ENCODE data around the gene DLL4. TPM values are rescaled to one million over a fixed set of nuclear protein-coding genes. Genes with fewer than 3 reads are reported as not detected.

The DLL4 gene
- total RNA-seq, 1 donor from 2014 or later: 6.5 TPM

DNA sequence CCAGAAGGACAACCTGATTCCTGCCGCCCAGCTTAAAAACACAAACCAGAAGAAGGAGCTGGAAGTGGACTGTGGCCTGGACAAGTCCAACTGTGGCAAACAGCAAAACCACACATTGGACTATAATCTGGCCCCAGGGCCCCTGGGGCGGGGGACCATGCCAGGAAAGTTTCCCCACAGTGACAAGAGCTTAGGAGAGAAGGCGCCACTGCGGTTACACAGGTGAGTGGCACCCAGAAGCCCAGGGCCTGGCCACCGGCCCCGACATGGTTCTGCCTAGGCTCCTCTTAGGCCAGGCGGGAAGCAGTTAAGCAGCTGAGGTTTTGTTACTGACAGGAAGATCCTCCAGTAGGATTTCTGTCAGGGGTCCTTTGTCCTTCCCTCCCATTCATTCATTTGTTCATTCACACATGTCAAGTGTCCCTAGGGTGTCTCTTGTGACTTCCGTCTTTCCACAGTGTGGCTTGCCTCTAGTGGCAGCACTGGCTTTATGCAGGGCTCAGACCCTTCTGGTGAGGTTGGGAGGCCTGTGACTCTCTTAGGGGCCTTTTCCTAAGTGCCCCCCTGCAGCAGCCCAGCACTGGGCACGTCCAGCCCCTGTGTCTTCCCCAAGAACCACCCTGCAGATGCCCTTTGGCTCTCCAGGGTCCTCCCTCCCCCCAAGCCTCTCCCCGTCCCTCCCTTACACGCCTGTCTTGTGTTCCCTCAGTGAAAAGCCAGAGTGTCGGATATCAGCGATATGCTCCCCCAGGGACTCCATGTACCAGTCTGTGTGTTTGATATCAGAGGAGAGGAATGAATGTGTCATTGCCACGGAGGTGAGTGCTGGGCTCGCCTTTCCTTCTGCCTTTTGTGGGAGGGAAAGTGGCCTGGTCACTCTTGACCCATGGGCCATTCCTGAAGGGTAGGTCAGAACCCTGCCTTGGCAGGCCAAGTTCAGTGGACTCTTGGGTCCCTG lies 7.8 kb downstream of the DLL4 start:
- TF ChIP-seq, protein P1, sequence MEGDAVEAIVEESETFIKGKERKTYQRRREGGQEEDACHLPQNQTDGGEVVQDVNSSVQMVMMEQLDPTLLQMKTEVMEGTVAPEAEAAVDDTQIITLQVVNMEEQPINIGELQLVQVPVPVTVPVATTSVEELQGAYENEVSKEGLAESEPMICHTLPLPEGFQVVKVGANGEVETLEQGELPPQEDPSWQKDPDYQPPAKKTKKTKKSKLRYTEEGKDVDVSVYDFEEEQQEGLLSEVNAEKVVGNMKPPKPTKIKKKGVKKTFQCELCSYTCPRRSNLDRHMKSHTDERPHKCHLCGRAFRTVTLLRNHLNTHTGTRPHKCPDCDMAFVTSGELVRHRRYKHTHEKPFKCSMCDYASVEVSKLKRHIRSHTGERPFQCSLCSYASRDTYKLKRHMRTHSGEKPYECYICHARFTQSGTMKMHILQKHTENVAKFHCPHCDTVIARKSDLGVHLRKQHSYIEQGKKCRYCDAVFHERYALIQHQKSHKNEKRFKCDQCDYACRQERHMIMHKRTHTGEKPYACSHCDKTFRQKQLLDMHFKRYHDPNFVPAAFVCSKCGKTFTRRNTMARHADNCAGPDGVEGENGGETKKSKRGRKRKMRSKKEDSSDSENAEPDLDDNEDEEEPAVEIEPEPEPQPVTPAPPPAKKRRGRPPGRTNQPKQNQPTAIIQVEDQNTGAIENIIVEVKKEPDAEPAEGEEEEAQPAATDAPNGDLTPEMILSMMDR (IDR thresholded peaks at IDR 0.05; ENCODE audit: unreplicated experiment): peak; percentile 26
- no peaks in the 10 kb centered on the region for H3K9me3 Mint-ChIP-seq (ENCODE audit: low read depth)
- no peaks in the 10 kb centered on the region for H3K36me3 Mint-ChIP-seq (ENCODE audit: insufficient read depth)
- H3K4me3 Mint-ChIP-seq (ENCODE audit: low read depth): no peak overlapping the region
- H3K27ac Mint-ChIP-seq: peak overlapping the region; percentile 41
- peaks cover 31% of the 10 kb centered on the region for H3K4me1 Mint-ChIP-seq (ENCODE audit: low read depth)
- no peak for DNase-seq (ENCODE audit: low spot score, unreplicated experiment)
- H3K27me3 Mint-ChIP-seq: peaks cover 8% of the 10 kb centered on the region

DNA sequence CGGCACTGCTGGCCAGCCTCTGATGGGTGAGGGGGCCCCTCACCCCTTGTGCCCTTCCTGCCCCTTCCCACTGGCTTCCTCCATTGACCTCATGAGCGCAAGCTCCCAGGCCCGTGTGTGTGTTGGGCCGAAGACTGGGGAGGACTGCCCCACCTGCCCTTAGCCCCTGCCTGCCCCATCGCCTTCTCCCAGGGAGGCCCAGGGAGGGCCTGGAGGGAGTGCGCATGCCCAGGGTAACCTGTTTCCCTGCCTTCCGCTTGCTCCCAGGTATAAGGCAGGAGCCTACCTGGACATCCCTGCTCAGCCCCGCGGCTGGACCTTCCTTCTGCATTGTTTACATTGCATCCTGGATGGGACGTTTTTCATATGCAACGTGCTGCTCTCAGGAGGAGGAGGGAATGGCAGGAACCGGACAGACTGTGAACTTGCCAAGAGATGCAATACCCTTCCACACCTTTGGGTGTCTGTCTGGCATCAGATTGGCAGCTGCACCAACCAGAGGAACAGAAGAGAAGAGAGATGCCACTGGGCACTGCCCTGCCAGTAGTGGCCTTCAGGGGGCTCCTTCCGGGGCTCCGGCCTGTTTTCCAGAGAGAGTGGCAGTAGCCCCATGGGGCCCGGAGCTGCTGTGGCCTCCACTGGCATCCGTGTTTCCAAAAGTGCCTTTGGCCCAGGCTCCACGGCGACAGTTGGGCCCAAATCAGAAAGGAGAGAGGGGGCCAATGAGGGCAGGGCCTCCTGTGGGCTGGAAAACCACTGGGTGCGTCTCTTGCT lies 8.8 kb downstream of the DLL4 start:
- TF ChIP-seq, protein P1 (IDR thresholded peaks at IDR 0.05; ENCODE audit: unreplicated experiment): peak; percentile 21
- H3K27ac Mint-ChIP-seq: no peak overlapping the region
- peaks cover 25% of the 10 kb centered on the region for H3K4me1 Mint-ChIP-seq (ENCODE audit: low read depth)
- no peaks in the 10 kb centered on the region for H3K9me3 Mint-ChIP-seq (ENCODE audit: low read depth)
- DNase-seq (ENCODE audit: low spot score, unreplicated experiment): no peak
- H3K36me3 Mint-ChIP-seq (ENCODE audit: insufficient read depth): no peaks in the 10 kb centered on the region
- H3K27me3 Mint-ChIP-seq: peaks cover 13% of the 10 kb centered on the region
- H3K4me3 Mint-ChIP-seq (ENCODE audit: low read depth): no peak overlapping the region

DNA sequence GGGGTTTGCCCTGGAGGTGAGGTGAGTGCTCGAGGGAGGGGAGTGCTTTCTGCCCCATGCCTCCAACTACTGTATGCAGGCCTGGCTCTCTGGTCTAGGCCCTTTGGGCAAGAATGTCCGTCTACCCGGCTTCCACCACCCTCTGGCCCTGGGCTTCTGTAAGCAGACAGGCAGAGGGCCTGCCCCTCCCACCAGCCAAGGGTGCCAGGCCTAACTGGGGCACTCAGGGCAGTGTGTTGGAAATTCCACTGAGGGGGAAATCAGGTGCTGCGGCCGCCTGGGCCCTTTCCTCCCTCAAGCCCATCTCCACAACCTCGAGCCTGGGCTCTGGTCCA lies 9.4 kb downstream of the DLL4 start:
- Mint-ChIP-seq H3K9me3 (ENCODE audit: low read depth) (no peaks in the 10 kb centered on the region), H3K4me3 (ENCODE audit: low read depth) (no peak overlapping the region), H3K27me3 (peaks cover 19% of the 10 kb centered on the region), H3K36me3 (ENCODE audit: insufficient read depth) (no peaks in the 10 kb centered on the region), H3K27ac (no peak overlapping the region), H3K4me1 (ENCODE audit: low read depth) (peaks cover 19% of the 10 kb centered on the region)
- TF ChIP-seq, protein P1 (IDR thresholded peaks at IDR 0.05; ENCODE audit: unreplicated experiment): no peak
- no peak for DNase-seq (ENCODE audit: low spot score, unreplicated experiment)

DNA sequence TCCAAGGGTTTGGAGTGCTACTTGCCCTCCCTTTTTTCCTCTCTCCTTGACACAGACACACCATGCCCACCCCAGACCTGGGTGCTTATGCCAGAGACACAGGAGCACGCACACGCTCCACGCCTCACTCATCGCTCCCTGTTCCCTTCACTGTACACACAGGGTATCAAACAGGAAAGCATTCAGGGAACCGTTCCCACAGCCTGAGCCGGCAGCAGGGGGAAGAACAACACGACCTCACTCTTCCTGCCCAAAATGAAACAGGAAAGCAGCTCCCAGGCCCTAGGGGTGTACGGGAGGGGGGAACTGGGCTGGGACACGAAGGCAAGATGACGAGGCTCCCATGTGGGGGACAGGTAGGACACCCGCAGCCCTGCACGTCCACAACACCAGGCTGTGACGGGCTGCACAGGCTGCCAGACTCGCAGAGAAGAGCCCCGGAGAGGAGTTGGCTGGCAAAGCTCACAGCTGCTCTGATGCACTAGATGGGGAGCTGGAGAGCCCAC lies 11.2 kb downstream of the DLL4 start:
- no peaks in the 10 kb centered on the region for H3K36me3 Mint-ChIP-seq (ENCODE audit: insufficient read depth)
- H3K4me3 Mint-ChIP-seq (ENCODE audit: low read depth): peak overlapping the region; percentile 17
- no peak for DNase-seq (ENCODE audit: low spot score, unreplicated experiment)
- TF ChIP-seq, protein P1 (IDR thresholded peaks at IDR 0.05; ENCODE audit: unreplicated experiment): no peak
- H3K27me3 Mint-ChIP-seq: peaks cover 37% of the 10 kb centered on the region
- H3K27ac Mint-ChIP-seq: peak overlapping the region; percentile 19
- H3K9me3 Mint-ChIP-seq (ENCODE audit: low read depth): no peaks in the 10 kb centered on the region
- H3K4me1 Mint-ChIP-seq (ENCODE audit: low read depth): peaks cover 18% of the 10 kb centered on the region

DNA sequence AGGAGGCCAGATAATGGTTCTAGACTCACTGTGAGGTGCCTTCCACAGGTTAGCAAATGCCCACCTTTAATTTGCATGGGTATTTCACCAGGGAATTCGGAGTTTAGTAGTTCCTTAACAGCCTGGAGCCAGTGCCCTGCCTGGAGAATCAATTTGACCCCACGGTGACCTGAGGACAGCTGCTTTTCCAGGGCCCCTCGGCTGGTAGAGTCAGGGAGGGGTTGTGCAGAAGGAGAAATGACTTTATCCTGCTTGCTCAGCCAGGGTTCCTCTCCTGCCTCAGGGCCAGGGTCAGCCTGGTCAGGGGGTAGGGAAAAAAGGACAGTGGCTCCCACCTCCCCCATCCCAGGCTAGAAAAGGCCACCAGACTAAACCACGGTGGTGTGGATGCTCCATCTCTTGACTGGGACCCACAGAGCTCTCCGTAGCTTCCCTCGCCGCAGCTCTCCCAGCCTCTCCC lies 12.0 kb downstream of the DLL4 start:
- H3K36me3 Mint-ChIP-seq (ENCODE audit: insufficient read depth): no peaks in the 10 kb centered on the region
- TF ChIP-seq, protein P1 (IDR thresholded peaks at IDR 0.05; ENCODE audit: unreplicated experiment): no peak
- H3K9me3 Mint-ChIP-seq (ENCODE audit: low read depth): no peaks in the 10 kb centered on the region
- peak overlapping the region; percentile 59 for H3K4me3 Mint-ChIP-seq (ENCODE audit: low read depth)
- no peak for DNase-seq (ENCODE audit: low spot score, unreplicated experiment)
- peaks cover 18% of the 10 kb centered on the region for H3K4me1 Mint-ChIP-seq (ENCODE audit: low read depth)
- H3K27me3 Mint-ChIP-seq: peaks cover 44% of the 10 kb centered on the region
- peak overlapping the region; percentile 87 for H3K27ac Mint-ChIP-seq

All from progenitor cell of endocrine pancreas (in vitro differentiated cells).